K562 (cell line): ENCODE data around the gene FAM219B. TPM values are rescaled to one million over a fixed set of nuclear protein-coding genes. Genes with fewer than 3 reads are reported as not detected.
A peak's percentile ranks its signal among the peaks of the same experiment; 100 is the strongest.

Source experiments
- ATAC-seq: fragments of 200-7000 bp; cut with Tn5 transposase; 3 replicates; pipeline ENCODE4 v1.9.1; 2020; ENCODE audit warnings: moderate library complexity
- BruUV-seq: library from RNA; stranded (reverse); fragments of 400-500 nt; replicated peaks from 2 replicates; lab custom pipeline; 2021; lab: Mats Ljungman, UMichigan
- CTCF ChIA-PET: fragments of 300-600 bp; formaldehyde crosslinking; extraction: SDS; loops from one replicate; lab custom pipeline; 2021; ENCODE audit warnings: low intra/inter-chr PET ratio; lab: Yijun Ruan, JAX
- POLR2A ChIA-PET: fragments of 300-600, 350-650 bp; sonication (Branson Sonifier 250); formaldehyde crosslinking; extraction: SDS; loops from one replicate; lab custom pipeline; 2021; ENCODE audit warnings: antibody characterized with exemption, inconsistent platforms; lab: Yijun Ruan, JAX
- DNase-seq, 4 experiments: peaks; one replicate each; pipeline versions ENCODE4 v3.0.0 to v3.0.0-alpha.2; 2011 to 2018; ENCODE audit warnings: low spot score in 3 of 4, mixed read lengths in 3 of 4; ENCODE audit errors: extremely low read depth in 1 of 4
- FAIRE-seq: peaks from 2 replicates; lab custom pipeline; 2011; peaks lifted over from hg19 to GRCh38; lab: Jason Lieb, UNC
- H2AFZ ChIP-seq: 2 replicates; pipeline ENCODE4 v1.6.0; 2011; ENCODE audit warnings: low read depth, low read length, control low read depth, inconsistent platforms
- H3K27ac ChIP-seq: fragments of 200-600 bp; 3 replicates; pipeline ENCODE4 v1.8.0; 2011; ENCODE audit warnings: low read depth, mild to moderate bottlenecking, control low read depth, inconsistent platforms, low read length, moderate library complexity, mixed read lengths; ENCODE audit errors: extremely low read depth
- H3K27me3 ChIP-seq, 2 experiments: fragments of 300-600 bp in 1 of 2; 2 replicates in 1 of 2; 3 replicates in 1 of 2; pipeline versions ENCODE4 v1.6.0 to v1.8.0; 2011; ENCODE audit warnings: inconsistent platforms in 2 of 2, low read length in 2 of 2, mild to moderate bottlenecking in 1 of 2, mixed read lengths in 1 of 2, moderate library complexity in 1 of 2; ENCODE audit not compliant: control insufficient read depth in 2 of 2, insufficient read depth in 2 of 2
- H3K36me3 ChIP-seq: fragments of 300-600 bp; 3 replicates; pipeline ENCODE4 v1.8.0; 2011; ENCODE audit warnings: mild to moderate bottlenecking, low read length, inconsistent platforms; ENCODE audit not compliant: control insufficient read depth, insufficient read depth
- H3K4me1 ChIP-seq, 2 experiments: fragments of 200-600 bp in 1 of 2; replicated peaks in 1 of 2; 2 replicates in 1 of 2; 3 replicates in 1 of 2; pipeline versions ENCODE4 v1.5.1 to v1.8.0; 2011; ENCODE audit warnings: inconsistent platforms in 2 of 2, low read length in 2 of 2, mild to moderate bottlenecking in 1 of 2, mixed read lengths in 1 of 2, moderate library complexity in 1 of 2; ENCODE audit not compliant: control insufficient read depth in 2 of 2, insufficient read depth in 2 of 2
- H3K4me2 ChIP-seq: 2 replicates; pipeline ENCODE4 v1.6.1; 2011; ENCODE audit warnings: low read length, control low read depth, inconsistent platforms, mixed read lengths; ENCODE audit not compliant: insufficient read depth
- H3K4me3 ChIP-seq: fragments of 200-600 bp; sonication (generic), shearing (Covaris generic); 2 replicates; pipeline ENCODE4 v1.5.1; 2016; ENCODE audit warnings: control low read depth, inconsistent platforms
- H3K79me2 ChIP-seq: fragments of 200-600 bp; 3 replicates; pipeline ENCODE4 v1.8.0; 2011; ENCODE audit warnings: low read length, inconsistent platforms; ENCODE audit not compliant: control insufficient read depth, insufficient read depth
- H3K9ac ChIP-seq, 2 experiments: 2 replicates each; pipeline versions ENCODE4 v1.6.0 to v1.6.1; 2011; ENCODE audit warnings: low read depth in 2 of 2, low read length in 2 of 2, control low read depth in 1 of 2, inconsistent platforms in 1 of 2, mild to moderate bottlenecking in 1 of 2, mixed read lengths in 1 of 2; ENCODE audit not compliant: insufficient read depth in 1 of 2
- H3K9me1 ChIP-seq: one replicate; pipeline ENCODE4 v1.6.0; 2011; ENCODE audit warnings: inconsistent platforms, mild to moderate bottlenecking, low read length, moderate library complexity; ENCODE audit not compliant: control insufficient read depth, insufficient read depth
- H3K9me3 ChIP-seq: replicated peaks from 2 replicates; pipeline ENCODE4 v1.5.1; 2011; ENCODE audit warnings: low read depth, low read length, inconsistent platforms; ENCODE audit not compliant: control insufficient read depth, insufficient read depth
- H4K20me1 ChIP-seq: replicated peaks from 2 replicates; pipeline ENCODE4 v1.6.1; 2011; ENCODE audit warnings: low read length, inconsistent platforms, mixed read lengths; ENCODE audit not compliant: control insufficient read depth, insufficient read depth
- CTBP1 ChIP-seq: fragments of 450-650 bp; IDR thresholded peaks from 2 replicates; pipeline ENCODE4 v1.6.1; 2016; ENCODE audit warnings: borderline replicate concordance
- ETV1 ChIP-seq: fragments of 450-650 bp; conservative IDR thresholded peaks from 2 replicates; pipeline ENCODE4 v1.6.1; 2016; ENCODE audit warnings: missing genetic modification characterization, control low read depth, low read depth, missing compliant biosample characterization
- GABPB1 ChIP-seq: sonication (generic); formaldehyde crosslinking; IDR thresholded peaks from 2 replicates; pipeline ENCODE4 v1.8.0; 2022; ENCODE audit warnings: mild to moderate bottlenecking, missing genetic modification reagents
- HDGF ChIP-seq: fragments of 450-650 bp; IDR thresholded peaks from 2 replicates; pipeline ENCODE4 v1.6.1; 2016
- L3MBTL2 ChIP-seq: fragments of 450-650 bp; IDR thresholded peaks from 2 replicates; pipeline ENCODE4 v1.6.1; 2016; ENCODE audit warnings: mild to moderate bottlenecking, moderate library complexity
- NKRF ChIP-seq: fragments of 450-650 bp; IDR thresholded peaks from 2 replicates; pipeline ENCODE4 v1.6.1; 2016; ENCODE audit warnings: borderline replicate concordance
- NRF1 ChIP-seq, 2 experiments: fragments of 450-650 bp; IDR thresholded peaks in 1 of 2; conservative IDR thresholded peaks in 1 of 2; 2 replicates each; pipeline ENCODE4 v1.6.1; 2014; ENCODE audit warnings: mild to moderate bottlenecking in 2 of 2
- PRPF4 ChIP-seq: fragments of 200-400 bp; formaldehyde crosslinking; IDR thresholded peaks from one replicate; pipeline ENCODE4 v1.6.1; 2017; ENCODE audit warnings: low read length, low read depth, mild to moderate bottlenecking; ENCODE audit not compliant: insufficient read depth, poor library complexity, severe bottlenecking
- SIX5 ChIP-seq, 2 experiments: IDR thresholded peaks; 2 replicates each; pipeline ENCODE4 v1.6.1; 2011; ENCODE audit warnings: low read length in 2 of 2, borderline replicate concordance in 1 of 2, low read depth in 1 of 2, mild to moderate bottlenecking in 1 of 2, moderate library complexity in 1 of 2; ENCODE audit not compliant: insufficient read depth in 1 of 2
- WGBS: fragments of 100-300 bp; shearing (Covaris generic); methylation state at CpG from one replicate; pipeline ENCODE4 v1.1.6; 2016; ENCODE audit warnings: low coverage, mixed read lengths; ENCODE audit not compliant: insufficient coverage; ENCODE audit errors: missing lambda C conversion rate; 5-methylcytosine and 5-hydroxymethylcytosine counted together
- in situ Hi-C: fragments of 300-500 bp; cut with MboI; formaldehyde crosslinking; loops from 4 replicates; pipeline ENCODE4 v1.15.0; 2018; ENCODE audit warnings: inconsistent platforms, mixed read lengths
- intact Hi-C: fragments of 100-400 bp; cut with micrococcal nuclease; formaldehyde crosslinking; loops from 2 replicates; pipeline ENCODE4 v1.14.2; 2022
- polyA plus RNA-seq, 8 experiments: library from polyadenylated mRNA; depleted of rRNA in 4 of 8; stranded (reverse) in 5 of 8; unstranded in 3 of 8; fragments of >200 nt; fragmentation: Nextera tagmentation in 2 of 8; fragmentation: Illumina TruSeq in 1 of 8; extraction: Ambion mirVana in 2 of 8; extraction: Trizol in 1 of 8; gene quantifications; 2 replicates each; pipeline versions ENCODE4 v1.2.1 to v1.2.3, GENCODE V29; 2011 to 2014; ENCODE audit warnings: inconsistent platforms in 1 of 8, missing spikeins in 1 of 8
- total RNA-seq, 7 experiments: library from RNA; depleted of rRNA in 6 of 7; stranded (reverse); fragments of >200 nt in 6 of 7; fragmentation: Illumina TruSeq in 2 of 7; extraction: Trizol in 2 of 7; gene quantifications; 2 replicates each; pipeline versions ENCODE4 v1.2.1 to v1.2.3, GENCODE V29; 2011 to 2021; ENCODE audit warnings: low replicate concordance in 1 of 7
- TF ChIP-seq, protein P1 (sequence below): fragments of 450-650 bp; IDR thresholded peaks from 2 replicates; pipeline ENCODE4 v1.6.1; 2017; ENCODE audit warnings: antibody characterized with exemption
- TF ChIP-seq, protein P2 (sequence below): fragments of 450-650 bp; IDR thresholded peaks from 2 replicates; pipeline ENCODE4 v1.7.1; 2018; ENCODE audit warnings: mild to moderate bottlenecking, low read depth; ENCODE audit not compliant: partially characterized antibody

The FAM219B gene
- total and polyA plus RNA-seq, 9 of the 15 experiments (the other 6 are each of a cell fraction or from before 2014, with no cell fraction given), result 6.8 to 50.4 (median 29.4) TPM

DNA sequence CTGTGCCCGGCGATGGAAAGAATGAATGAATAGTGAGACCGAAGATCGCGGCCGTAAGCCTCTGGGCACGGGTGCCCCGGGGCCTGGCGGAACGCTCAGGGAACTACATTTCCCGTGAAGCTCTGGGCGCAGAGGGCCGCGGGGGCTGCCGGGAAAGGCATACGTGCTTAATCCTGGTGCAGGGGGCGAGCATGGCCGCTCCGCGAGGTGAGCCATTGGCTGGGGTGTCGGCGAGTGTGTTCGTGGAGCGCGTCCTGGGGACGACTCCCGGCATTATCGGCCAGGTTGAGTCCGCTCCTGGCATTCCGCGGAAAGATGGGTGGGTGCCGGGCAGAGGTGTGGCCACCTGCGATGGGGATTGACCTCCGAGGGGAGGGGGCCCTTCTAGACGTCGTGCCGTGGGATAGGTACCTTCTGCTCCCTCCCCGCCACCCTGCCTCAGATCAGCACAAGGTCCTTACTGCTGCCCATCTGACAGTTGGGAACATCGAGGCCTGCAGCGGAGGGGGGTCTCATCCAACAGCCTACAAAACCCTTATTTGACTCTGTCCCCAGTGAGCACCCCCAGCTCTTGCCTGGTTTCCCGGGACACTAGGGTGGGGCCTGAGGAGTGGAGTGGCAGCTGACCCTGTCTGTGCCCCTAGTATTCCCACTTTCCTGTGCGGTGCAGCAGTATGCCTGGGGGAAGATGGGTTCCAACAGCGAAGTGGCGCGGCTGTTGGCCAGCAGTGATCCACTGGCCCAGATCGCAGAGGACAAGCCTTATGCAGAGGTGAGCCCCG, 16.6 kb downstream of the FAM219B start, which contains the start of gene MPI (continued):
- TF ChIP-seq, protein P1, sequence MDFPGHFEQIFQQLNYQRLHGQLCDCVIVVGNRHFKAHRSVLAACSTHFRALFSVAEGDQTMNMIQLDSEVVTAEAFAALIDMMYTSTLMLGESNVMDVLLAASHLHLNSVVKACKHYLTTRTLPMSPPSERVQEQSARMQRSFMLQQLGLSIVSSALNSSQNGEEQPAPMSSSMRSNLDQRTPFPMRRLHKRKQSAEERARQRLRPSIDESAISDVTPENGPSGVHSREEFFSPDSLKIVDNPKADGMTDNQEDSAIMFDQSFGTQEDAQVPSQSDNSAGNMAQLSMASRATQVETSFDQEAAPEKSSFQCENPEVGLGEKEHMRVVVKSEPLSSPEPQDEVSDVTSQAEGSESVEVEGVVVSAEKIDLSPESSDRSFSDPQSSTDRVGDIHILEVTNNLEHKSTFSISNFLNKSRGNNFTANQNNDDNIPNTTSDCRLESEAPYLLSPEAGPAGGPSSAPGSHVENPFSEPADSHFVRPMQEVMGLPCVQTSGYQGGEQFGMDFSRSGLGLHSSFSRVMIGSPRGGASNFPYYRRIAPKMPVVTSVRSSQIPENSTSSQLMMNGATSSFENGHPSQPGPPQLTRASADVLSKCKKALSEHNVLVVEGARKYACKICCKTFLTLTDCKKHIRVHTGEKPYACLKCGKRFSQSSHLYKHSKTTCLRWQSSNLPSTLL, result no peak
- no peak for TF ChIP-seq PRPF4

DNA sequence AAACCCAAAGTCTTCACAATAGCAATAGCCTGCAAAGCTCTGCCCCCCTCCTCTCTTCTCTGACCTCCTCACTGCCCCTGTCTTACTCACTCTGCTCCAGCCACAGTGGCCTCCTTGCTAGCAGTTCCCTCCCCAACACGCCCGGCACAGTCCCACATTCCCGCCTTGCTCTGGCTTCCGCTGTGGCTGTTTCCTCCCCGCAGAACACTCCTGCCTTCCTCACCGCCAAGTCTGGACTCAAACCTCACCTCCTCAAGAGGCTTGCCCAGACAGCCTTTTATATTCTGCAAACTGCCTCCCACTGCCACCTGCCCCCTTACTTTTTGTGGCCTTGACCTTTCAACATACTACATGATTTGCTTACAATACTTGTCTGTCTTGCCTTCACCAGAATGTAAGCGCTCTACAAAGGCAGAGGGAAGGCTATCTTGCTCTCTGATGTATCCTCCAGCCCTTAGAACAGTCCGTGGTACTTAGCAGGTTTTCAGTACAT, 17.2 kb downstream of the FAM219B start:
- H3K4me2 ChIP-seq, result peak overlapping the region; percentile 91
- H3K4me3 ChIP-seq, result peak overlapping the region; percentile 72
- H3K9ac ChIP-seq, result peak overlapping the region; percentile 91 to 98
- DNase-seq, result peak; percentile 48 to 74 (median 60)
- H3K4me1 ChIP-seq, result peaks cover 26 to 33% of the 10 kb centered on the region in 2 experiments; a peak in 4 of 5 replicates
- peaks cover 24% of the 10 kb centered on the region for H3K79me2 ChIP-seq
- CTCF ChIA-PET, result no interaction called here
- peak overlapping the region; percentile 99 for H2AFZ ChIP-seq
- H3K9me1 ChIP-seq, result peaks cover 4% of the 10 kb centered on the region
- ATAC-seq, result peak; percentile 75
- H3K9me3 ChIP-seq, result no peaks in the 10 kb centered on the region
- peak overlapping the region; percentile 76 for H3K27ac ChIP-seq
- in situ Hi-C loops (no loop called here), intact Hi-C loops (no loop called here)
- FAIRE-seq, result peak; percentile 79
- POLR2A ChIA-PET, result interaction anchor here (0.6 to 1.7 kb wide), 12 partner anchors 8 to 703 kb away, joined by 3 to 17 read pairs (median 4); partner anchors contain the start of gene FAM219B
- no peaks in the 10 kb centered on the region for H4K20me1 ChIP-seq
- BruUV-seq, result TSS peak; percentile 78
- H3K27me3 ChIP-seq, result no peaks in the 10 kb centered on the region
- WGBS, result 13% methylated on average over 8 of the region's 8 CpGs
- peaks cover 29% of the 10 kb centered on the region; the same call in 2 of the 3 replicates for H3K36me3 ChIP-seq
- TF ChIP-seq NKRF (no peak), ETV1 (tag) (peak; percentile 49), L3MBTL2 (peak; percentile 63; the same call in 1 of the 2 replicates), SIX5 (IDR thresholded peaks at IDR 0.05; ENCODE audit: borderline replicate concordance in 1 of 2, insufficient read depth in 1 of 2, low read depth in 1 of 2, low read length in 2 of 2) (no peak), HDGF (peak; percentile 42; the same call in 1 of the 2 replicates), NRF1 (conservative IDR thresholded peaks at IDR 0.05 in 1 of 2, IDR thresholded peaks at IDR 0.05 in 1 of 2) (peak; percentile 13 to 15; a peak in 1 of 4 replicates), GABPB1 (CRISPR knock-in tag) (peak; percentile 59; the same call in 1 of the 2 replicates), CTBP1 (0 out of 2 replicates have a peak, but pooled peaks have one; percentile 7)
- TF ChIP-seq, protein P2, sequence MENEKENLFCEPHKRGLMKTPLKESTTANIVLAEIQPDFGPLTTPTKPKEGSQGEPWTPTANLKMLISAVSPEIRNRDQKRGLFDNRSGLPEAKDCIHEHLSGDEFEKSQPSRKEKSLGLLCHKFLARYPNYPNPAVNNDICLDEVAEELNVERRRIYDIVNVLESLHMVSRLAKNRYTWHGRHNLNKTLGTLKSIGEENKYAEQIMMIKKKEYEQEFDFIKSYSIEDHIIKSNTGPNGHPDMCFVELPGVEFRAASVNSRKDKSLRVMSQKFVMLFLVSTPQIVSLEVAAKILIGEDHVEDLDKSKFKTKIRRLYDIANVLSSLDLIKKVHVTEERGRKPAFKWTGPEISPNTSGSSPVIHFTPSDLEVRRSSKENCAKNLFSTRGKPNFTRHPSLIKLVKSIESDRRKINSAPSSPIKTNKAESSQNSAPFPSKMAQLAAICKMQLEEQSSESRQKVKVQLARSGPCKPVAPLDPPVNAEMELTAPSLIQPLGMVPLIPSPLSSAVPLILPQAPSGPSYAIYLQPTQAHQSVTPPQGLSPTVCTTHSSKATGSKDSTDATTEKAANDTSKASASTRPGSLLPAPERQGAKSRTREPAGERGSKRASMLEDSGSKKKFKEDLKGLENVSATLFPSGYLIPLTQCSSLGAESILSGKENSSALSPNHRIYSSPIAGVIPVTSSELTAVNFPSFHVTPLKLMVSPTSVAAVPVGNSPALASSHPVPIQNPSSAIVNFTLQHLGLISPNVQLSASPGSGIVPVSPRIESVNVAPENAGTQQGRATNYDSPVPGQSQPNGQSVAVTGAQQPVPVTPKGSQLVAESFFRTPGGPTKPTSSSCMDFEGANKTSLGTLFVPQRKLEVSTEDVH, result peak; percentile 51
